Activated B cell treated with CpG ODN at 0.5 μM for 24 hours (primary cell): ENCODE data around the gene OR6B1. TPM values are rescaled to one million over a fixed set of nuclear protein-coding genes. Genes with fewer than 3 reads are reported as not detected.
"Not testable (repeated sequence)": the region's sequence is repeated elsewhere in the genome, so short reads cannot be mapped to it uniquely, and the experiment has no call there.

Experiments
- ATAC-seq: fragments of 200-7000 bp; cut with Tn5 transposase; one replicate; pipeline ENCODE4 v1.10.0; 2021; ENCODE audit warnings: low read depth, mild to moderate bottlenecking, moderate library complexity
- CTCF ChIA-PET: fragments of 350-600 bp; sonication (Branson Sonifier 250); formaldehyde crosslinking; loops from one replicate; lab custom pipeline; 2021; ENCODE audit warnings: antibody characterized with exemption; lab: Charles Lee
- POLR2A ChIA-PET: fragments of 350-600 bp; sonication (Branson Sonifier 250); formaldehyde crosslinking; loops from one replicate; lab custom pipeline; 2021; ENCODE audit warnings: antibody characterized with exemption; lab: Charles Lee
- DNase-seq: peaks from one replicate; pipeline ENCODE4 v3.0.0; 2022
- H3K27ac Mint-ChIP-seq: one replicate; pipeline ENCODE4 v1.8.0; 2020; ENCODE audit warnings: mixed read lengths
- H3K27me3 Mint-ChIP-seq: one replicate; pipeline ENCODE4 v1.8.0; 2021; ENCODE audit warnings: mixed read lengths
- H3K36me3 Mint-ChIP-seq: one replicate; pipeline ENCODE4 v1.8.0; 2021; ENCODE audit warnings: low read depth, mixed read lengths
- H3K4me1 Mint-ChIP-seq: one replicate; pipeline ENCODE4 v1.8.0; 2021; ENCODE audit warnings: mixed read lengths
- H3K4me3 Mint-ChIP-seq: one replicate; pipeline ENCODE4 v1.8.0; 2020; ENCODE audit warnings: mild to moderate bottlenecking, mixed read lengths
- H3K9me3 Mint-ChIP-seq: one replicate; pipeline ENCODE4 v1.8.0; 2020; ENCODE audit warnings: mixed read lengths
- intact Hi-C: fragments of 100-400 bp; cut with micrococcal nuclease; formaldehyde crosslinking; loops from one replicate; pipeline ENCODE4 v1.15.1; 2024
- total RNA-seq: library from RNA; stranded (reverse); gene quantifications from 2 replicates; pipeline ENCODE4 v1.2.3, GENCODE V29; 2022
- TF ChIP-seq, protein P1 (sequence below): fragments of 200-600 bp; IDR thresholded peaks from one replicate; pipeline ENCODE4 v1.8.0; 2022; ENCODE audit warnings: antibody characterized with exemption, mild to moderate bottlenecking

The OR6B1 gene
- total RNA-seq, 1 donor from 2014 or later, result not detected

- no peak for ATAC-seq
- Mint-ChIP-seq H3K4me3 (no peak overlapping the region), H3K27me3 (peaks cover 6% of the 10 kb centered on the region)
Measured at GRCh38 chr7:144037414-144038035, 37.4 kb downstream of the OR6B1 start.

DNA sequence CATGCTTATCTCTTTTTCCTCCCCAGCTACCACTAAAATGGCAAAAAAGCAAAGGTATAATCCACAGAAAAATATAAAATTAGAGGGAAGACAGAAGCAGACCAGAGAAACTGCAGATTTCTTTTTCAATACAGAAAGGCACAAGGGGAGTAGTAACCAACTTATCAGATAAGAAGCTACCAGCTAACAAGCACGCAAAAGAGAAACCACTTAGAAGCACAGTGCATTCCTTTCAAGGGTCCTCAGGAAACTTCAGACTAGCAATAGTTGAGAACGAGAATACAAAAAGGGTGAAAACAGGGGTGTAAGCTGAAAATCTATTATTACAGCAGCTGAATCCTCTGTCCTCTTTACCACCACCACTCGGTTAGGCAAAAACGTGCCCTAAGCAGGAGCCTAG is 38.8 kb downstream of the OR6B1 start:
- POLR2A ChIA-PET, result no interaction called here
- H3K9me3 Mint-ChIP-seq, result no peaks in the 10 kb centered on the region
- H3K27ac Mint-ChIP-seq, result no peak overlapping the region
- H3K27me3 Mint-ChIP-seq, result no peaks in the 10 kb centered on the region
- TF ChIP-seq, protein P1, sequence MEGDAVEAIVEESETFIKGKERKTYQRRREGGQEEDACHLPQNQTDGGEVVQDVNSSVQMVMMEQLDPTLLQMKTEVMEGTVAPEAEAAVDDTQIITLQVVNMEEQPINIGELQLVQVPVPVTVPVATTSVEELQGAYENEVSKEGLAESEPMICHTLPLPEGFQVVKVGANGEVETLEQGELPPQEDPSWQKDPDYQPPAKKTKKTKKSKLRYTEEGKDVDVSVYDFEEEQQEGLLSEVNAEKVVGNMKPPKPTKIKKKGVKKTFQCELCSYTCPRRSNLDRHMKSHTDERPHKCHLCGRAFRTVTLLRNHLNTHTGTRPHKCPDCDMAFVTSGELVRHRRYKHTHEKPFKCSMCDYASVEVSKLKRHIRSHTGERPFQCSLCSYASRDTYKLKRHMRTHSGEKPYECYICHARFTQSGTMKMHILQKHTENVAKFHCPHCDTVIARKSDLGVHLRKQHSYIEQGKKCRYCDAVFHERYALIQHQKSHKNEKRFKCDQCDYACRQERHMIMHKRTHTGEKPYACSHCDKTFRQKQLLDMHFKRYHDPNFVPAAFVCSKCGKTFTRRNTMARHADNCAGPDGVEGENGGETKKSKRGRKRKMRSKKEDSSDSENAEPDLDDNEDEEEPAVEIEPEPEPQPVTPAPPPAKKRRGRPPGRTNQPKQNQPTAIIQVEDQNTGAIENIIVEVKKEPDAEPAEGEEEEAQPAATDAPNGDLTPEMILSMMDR, result no peak
- ATAC-seq, result no peak
- intact Hi-C loops, result no loop called here
- no peak for DNase-seq
- CTCF ChIA-PET, result no interaction called here
- H3K4me3 Mint-ChIP-seq, result no peak overlapping the region
- H3K4me1 Mint-ChIP-seq, result no peaks in the 10 kb centered on the region
- H3K36me3 Mint-ChIP-seq, result no peaks in the 10 kb centered on the region

More at GRCh38 chr7:144037414-144038035, 37.4 kb downstream of the OR6B1 start:
- intact Hi-C loops, result no loop called here
- ChIA-PET CTCF (no interaction called here), POLR2A (no interaction called here)
- H3K9me3 Mint-ChIP-seq, result no peaks in the 10 kb centered on the region
- TF ChIP-seq, protein P1, result no peak
- no peaks in the 10 kb centered on the region for H3K4me1 Mint-ChIP-seq
- H3K27ac Mint-ChIP-seq, result no peak overlapping the region
- DNase-seq, result no peak
- no peaks in the 10 kb centered on the region for H3K36me3 Mint-ChIP-seq

- Mint-ChIP-seq H3K4me1 (no peaks in the 10 kb centered on the region), H3K27ac (no peak within 1 kb of the TSS), H3K4me3 (no peak within 1 kb of the TSS), H3K36me3 (no peaks in the 10 kb centered on the region), H3K27me3 (no peaks in the 10 kb centered on the region), H3K9me3 (no peaks in the 10 kb centered on the region)
- CTCF ChIA-PET, result no interaction called here
- ATAC-seq (no peak), DNase-seq (no peak)
- POLR2A ChIA-PET, result no interaction called here
- intact Hi-C loops, result no loop called here
- TF ChIP-seq, protein P1, result no peak
Measured at GRCh38 chr7:144048648-144049047, 48.5 kb downstream of the OR6B1 start, which contains the start of gene OR2A5. Gene OR2A5, plus strand, starts transcription at chr7:144048948. Its CDS starts 1,454 bp downstream, at chr7:144050402.

DNA sequence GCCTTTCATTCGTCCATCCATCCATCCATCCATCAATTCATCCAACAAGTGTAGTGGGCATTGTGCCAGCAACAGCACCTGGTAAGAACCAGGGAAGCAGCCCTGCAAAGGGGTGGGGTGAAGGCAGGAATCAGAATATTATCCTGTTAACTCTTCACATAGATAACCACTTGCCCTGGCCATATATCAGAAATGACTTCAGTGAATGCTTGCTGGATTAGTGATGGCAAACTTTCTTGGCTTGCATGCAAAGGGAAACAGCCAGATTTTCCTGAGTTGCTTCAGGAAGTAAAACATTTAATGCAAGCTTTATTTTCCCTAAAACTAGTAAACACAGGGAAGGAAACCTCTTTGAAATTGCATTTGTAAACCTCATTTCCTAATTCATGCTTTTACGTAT is 49.4 kb downstream of the OR6B1 start:
- DNase-seq (no peak), ATAC-seq (no peak)
- POLR2A ChIA-PET, result no interaction called here
- intact Hi-C loops, result no loop called here
- Mint-ChIP-seq H3K27me3 (no peaks in the 10 kb centered on the region), H3K36me3 (no peaks in the 10 kb centered on the region), H3K4me3 (no peak overlapping the region), H3K4me1 (no peaks in the 10 kb centered on the region), H3K9me3 (no peaks in the 10 kb centered on the region), H3K27ac (no peak overlapping the region)
- TF ChIP-seq, protein P1, result no peak
- CTCF ChIA-PET, result no interaction called here

DNA sequence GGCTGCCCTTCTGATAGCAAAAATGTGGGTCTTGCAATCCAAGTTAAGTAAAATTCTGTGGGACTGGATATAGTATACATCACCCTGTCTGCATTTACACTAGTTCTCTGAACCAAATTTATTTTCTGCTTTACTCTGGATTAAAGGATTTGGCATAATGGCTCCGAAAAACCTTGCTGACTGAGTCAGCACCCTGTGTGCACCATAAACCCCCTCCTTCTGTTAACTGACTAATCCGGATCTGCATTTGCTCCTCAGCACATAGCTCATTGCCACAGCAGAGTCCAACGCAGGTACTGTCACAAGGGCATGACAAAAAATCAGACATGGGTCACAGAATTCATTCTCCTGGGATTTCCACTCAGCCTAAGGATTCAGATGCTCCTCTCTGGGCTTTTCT is 50.0 kb downstream of the OR6B1 start:
- no peak overlapping the region for H3K4me3 Mint-ChIP-seq
- TF ChIP-seq, protein P1, result no peak
- DNase-seq (no peak), ATAC-seq (no peak)
- no peaks in the 10 kb centered on the region for H3K36me3 Mint-ChIP-seq
- no peaks in the 10 kb centered on the region for H3K27me3 Mint-ChIP-seq
- POLR2A ChIA-PET, result no interaction called here
- intact Hi-C loops, result no loop called here
- H3K27ac Mint-ChIP-seq, result no peak overlapping the region
- CTCF ChIA-PET, result no interaction called here
- no peaks in the 10 kb centered on the region for H3K9me3 Mint-ChIP-seq
- no peaks in the 10 kb centered on the region for H3K4me1 Mint-ChIP-seq

GRCh38 chr7:144050884-144051283 is 50.8 kb downstream of the OR6B1 start:
- ATAC-seq, H3K4me3 Mint-ChIP-seq, intact Hi-C loops, POLR2A ChIA-PET, H3K9me3 Mint-ChIP-seq, CTCF ChIA-PET, DNase-seq, H3K27ac Mint-ChIP-seq, H3K36me3 Mint-ChIP-seq, H3K4me1 Mint-ChIP-seq, H3K27me3 Mint-ChIP-seq: not testable (repeated sequence)
